OCI-LY7 (cell line): ENCODE data around the gene NUDCD3. TPM values are rescaled to one million over a fixed set of nuclear protein-coding genes. Genes with fewer than 3 reads are reported as not detected.

Experiments used
- BruUV-seq: library from RNA; stranded (reverse); fragments of 400-500 nt; replicated peaks from 2 replicates; lab custom pipeline; 2021; lab: Mats Ljungman, UMichigan
- CTCF ChIA-PET: fragments of 300-600 bp; sonication (Branson Sonifier 250); formaldehyde crosslinking; loops from one replicate; lab custom pipeline; 2022; ENCODE audit warnings: antibody characterized with exemption; ENCODE audit not compliant: unreplicated experiment; lab: Charles Lee
- POLR2A ChIA-PET: fragments of 300-600 bp; sonication (Branson Sonifier 250); formaldehyde crosslinking; loops from one replicate; lab custom pipeline; 2022; ENCODE audit warnings: antibody characterized with exemption; lab: Charles Lee
- DNase-seq: peaks from one replicate; pipeline ENCODE4 v3.0.0-alpha.2; 2015; ENCODE audit warnings: low spot score
- H2AFZ ChIP-seq: fragments of 200-600 bp; sonication (generic), shearing (Covaris generic); 2 replicates; pipeline ENCODE4 v1.6.1; 2014; ENCODE audit warnings: mild to moderate bottlenecking, antibody characterized with exemption, low read length, moderate library complexity
- H3K27ac ChIP-seq: fragments of 200-600 bp; sonication (generic); 2 replicates; pipeline ENCODE4 v1.5.1; 2014; ENCODE audit warnings: mixed run types, low read depth, mild to moderate bottlenecking, moderate library complexity, low read length, inconsistent platforms; ENCODE audit not compliant: poor library complexity, severe bottlenecking
- H3K36me3 ChIP-seq: fragments of 200-600 bp; sonication (generic); 2 replicates; pipeline ENCODE4 v1.6.1; 2014; ENCODE audit warnings: mild to moderate bottlenecking, antibody characterized with exemption, low read length, moderate library complexity, mixed read lengths; ENCODE audit not compliant: insufficient read depth
- H3K4me1 ChIP-seq: fragments of 200-600 bp; sonication (generic); 2 replicates; pipeline ENCODE4 v1.5.1; 2014; ENCODE audit warnings: mild to moderate bottlenecking, low read length; ENCODE audit not compliant: insufficient read depth, poor library complexity, severe bottlenecking
- H3K4me2 ChIP-seq: fragments of 200-600 bp; sonication (generic); 2 replicates; pipeline ENCODE4 v1.6.1; 2014; ENCODE audit warnings: mild to moderate bottlenecking, low read length
- H3K4me3 ChIP-seq: fragments of 200-600 bp; sonication (generic); 2 replicates; pipeline ENCODE4 v1.5.1; 2014; ENCODE audit warnings: mild to moderate bottlenecking, low read depth, low read length; ENCODE audit not compliant: poor library complexity, severe bottlenecking
- H3K79me2 ChIP-seq: fragments of 200-600 bp; sonication (generic); 2 replicates; pipeline ENCODE4 v1.6.1; 2016; ENCODE audit warnings: low read depth, mild to moderate bottlenecking, low read length, moderate library complexity, mixed read lengths; ENCODE audit not compliant: insufficient read depth
- H3K9me2 ChIP-seq: fragments of 200-600 bp; sonication (generic); 2 replicates; pipeline ENCODE4 v1.6.1; 2016; ENCODE audit warnings: mild to moderate bottlenecking, low read length, mixed read lengths; ENCODE audit not compliant: insufficient read depth
- H3K9me3 ChIP-seq: fragments of 200-600 bp; sonication (generic); 2 replicates; pipeline ENCODE4 v1.6.1; 2014; ENCODE audit warnings: mild to moderate bottlenecking, mixed run types, low read length, mixed read lengths
- H4K20me1 ChIP-seq: fragments of 200-600 bp; sonication (generic); 2 replicates; pipeline ENCODE4 v1.6.1; 2014; ENCODE audit warnings: mild to moderate bottlenecking, antibody characterized with exemption, low read length, moderate library complexity, mixed read lengths; ENCODE audit not compliant: insufficient read depth
- CTCF ChIP-seq: fragments of 200-600 bp; sonication (generic); conservative IDR thresholded peaks from 2 replicates; pipeline ENCODE4 v1.5.1; 2014; ENCODE audit warnings: mild to moderate bottlenecking, antibody characterized with exemption, low read length, moderate library complexity, mixed read lengths
- EZH2phosphoT487 ChIP-seq: fragments of 200-600 bp; sonication (generic); IDR thresholded peaks from 2 replicates; pipeline ENCODE4 v1.6.1; 2018; ENCODE audit warnings: low read depth, borderline replicate concordance, mild to moderate bottlenecking, mixed run types, antibody characterized with exemption, low read length, moderate library complexity, mixed read lengths
- intact Hi-C: fragments of 100-400 bp; cut with micrococcal nuclease; formaldehyde crosslinking; loops from one replicate; pipeline ENCODE4 v1.10.0; 2022; ENCODE audit not compliant: unreplicated experiment
- total RNA-seq, 2 experiments: library from RNA; depleted of rRNA in 1 of 2; stranded (reverse); fragments of >200 nt in 1 of 2; shearing (Covaris generic) in 1 of 2; gene quantifications; 2 replicates each; pipeline ENCODE4 v1.2.3, GENCODE V29; 2014 to 2022

The NUDCD3 gene
- total RNA-seq, 2 experiments from 2014 or later, result 57.0 to 108 TPM

GRCh38 chr7:44447874-44448425, 42.5 kb downstream of the NUDCD3 start:
- POLR2A ChIA-PET, result interaction anchor here (0.7 to 1.0 kb wide), 2 partner anchors 9 to 12 kb away, joined by 3 read pairs; no protein-coding TSS in a partner anchor
- DNase-seq, result no peak
- TF ChIP-seq EZH2phosphoT487 (no peak), CTCF (no peak)
- Histone ChIP-seq H3K27ac (no peak overlapping the region), H3K4me2 (no peak overlapping the region), H3K79me2 (peaks cover 29% of the 10 kb centered on the region; the same call in 1 of the 2 replicates), H4K20me1 (no peaks in the 10 kb centered on the region), H3K4me1 (peaks cover 24% of the 10 kb centered on the region), H2AFZ (no peak overlapping the region), H3K4me3 (no peak overlapping the region), H3K9me2 (no peaks in the 10 kb centered on the region), H3K9me3 (peaks cover 23% of the 10 kb centered on the region), H3K36me3 (peaks cover 96% of the 10 kb centered on the region)
- CTCF ChIA-PET, result no interaction called here
- intact Hi-C loops, result no loop called here
- no TSS peak for BruUV-seq

GRCh38 chr7:44445986-44446671, 44.3 kb downstream of the NUDCD3 start:
- no peak for DNase-seq
- no peak overlapping the region for H3K4me2 ChIP-seq
- H3K27ac ChIP-seq, result no peak overlapping the region
- ChIA-PET POLR2A (interaction anchor here (0.7 kb wide), 1 partner anchor 10 kb away, joined by 3 read pairs; no protein-coding TSS in a partner anchor), CTCF (no interaction called here)
- peaks cover 81% of the 10 kb centered on the region for H3K36me3 ChIP-seq
- peaks cover 24% of the 10 kb centered on the region for H3K4me1 ChIP-seq
- H3K4me3 ChIP-seq, result no peak overlapping the region
- H3K9me3 ChIP-seq, result peaks cover 23% of the 10 kb centered on the region
- no peak overlapping the region for H2AFZ ChIP-seq
- BruUV-seq, result no TSS peak
- no peak for TF ChIP-seq EZH2phosphoT487
- TF ChIP-seq CTCF, result no peak
- intact Hi-C loops, result no loop called here
- no peaks in the 10 kb centered on the region for H4K20me1 ChIP-seq
- H3K9me2 ChIP-seq, result no peaks in the 10 kb centered on the region
- peaks cover 25% of the 10 kb centered on the region; the same call in 1 of the 2 replicates for H3K79me2 ChIP-seq

- intact Hi-C loops, result no loop called here
- H3K36me3 ChIP-seq, result peaks cover 54% of the 10 kb centered on the region
- peaks cover 6% of the 10 kb centered on the region; the same call in 1 of the 2 replicates for H3K79me2 ChIP-seq
- CTCF ChIA-PET, result no interaction called here
- H3K9me2 ChIP-seq, result no peaks in the 10 kb centered on the region
- peaks cover 16% of the 10 kb centered on the region for H3K9me3 ChIP-seq
- no peak for DNase-seq
- H4K20me1 ChIP-seq, result no peaks in the 10 kb centered on the region
- POLR2A ChIA-PET, result interaction anchor here (1.3 kb wide), 1 partner anchor 8 kb away, joined by 6 read pairs; no protein-coding TSS in a partner anchor
- TF ChIP-seq CTCF, result no peak
- TF ChIP-seq EZH2phosphoT487, result no peak
- BruUV-seq, result no TSS peak
- no peaks in the 10 kb centered on the region for H3K4me1 ChIP-seq
- H3K4me3 ChIP-seq, result no peak overlapping the region
- H2AFZ ChIP-seq, result no peak overlapping the region
- no peak overlapping the region for H3K27ac ChIP-seq
- H3K4me2 ChIP-seq, result no peak overlapping the region
Observed at GRCh38 chr7:44441079-44441478, 49.4 kb downstream of the NUDCD3 start.
